Ascending aorta (tissue), 2 donors: ENCODE measurements around the gene DUOX1. TPM values are rescaled to one million over a fixed set of nuclear protein-coding genes. Genes with fewer than 3 reads are reported as not detected.

Experiments used
- DNase-seq, 2 donors: peaks; one replicate each; pipeline ENCODE4 v3.0.0-alpha.2; 2019; ENCODE audit warnings: low spot score in 2 of 2
- H3K27ac ChIP-seq, 2 donors: fragments of 200-600 bp; sonication (generic); one replicate each; pipeline ENCODE4 v1.5.1; 2016 to 2017; ENCODE audit warnings: mild to moderate bottlenecking in 1 of 2
- H3K27me3 ChIP-seq: fragments of 200-600 bp; sonication (generic); one replicate; pipeline ENCODE4 v1.5.1; 2017
- H3K36me3 ChIP-seq, 2 donors: fragments of 200-600 bp; sonication (generic); one replicate each; pipeline ENCODE4 v1.5.1; 2016
- H3K4me1 ChIP-seq, 2 donors: fragments of 200-600 bp; sonication (generic); one replicate each; pipeline ENCODE4 v1.5.1; 2016 to 2017; ENCODE audit warnings: mild to moderate bottlenecking in 1 of 2
- H3K4me3 ChIP-seq, 2 donors: fragments of 200-600 bp; sonication (generic); one replicate each; pipeline ENCODE4 v1.5.1; 2016 to 2017; ENCODE audit warnings: mild to moderate bottlenecking in 1 of 2
- H3K9me3 ChIP-seq, 2 donors: fragments of 200-600 bp; sonication (generic); one replicate each; pipeline ENCODE4 v1.5.1; 2016
- intact Hi-C: fragments of 100-400 bp; cut with DNase I; formaldehyde crosslinking; loops from one replicate; pipeline ENCODE4 v1.15.1; 2023
- total RNA-seq: library from RNA; depleted of rRNA; stranded (reverse); fragments of >200 nt; gene quantifications from one replicate; pipeline ENCODE4 v1.1.0, GENCODE V29; 2016
- TF ChIP-seq, protein P1 (sequence below), 3 experiments: fragments of 200-600 bp in 2 of 3; fragments of 450-650 bp in 1 of 3; sonication (generic) in 2 of 3; IDR thresholded peaks; one replicate each; pipeline ENCODE4 v1.5.1; 2016 to 2019; ENCODE audit warnings: antibody characterized with exemption in 3 of 3, mild to moderate bottlenecking in 1 of 3, moderate library complexity in 1 of 3

DUOX1 gene
- total RNA-seq, 1 donor from 2014 or later = 2.7 TPM

DNA sequence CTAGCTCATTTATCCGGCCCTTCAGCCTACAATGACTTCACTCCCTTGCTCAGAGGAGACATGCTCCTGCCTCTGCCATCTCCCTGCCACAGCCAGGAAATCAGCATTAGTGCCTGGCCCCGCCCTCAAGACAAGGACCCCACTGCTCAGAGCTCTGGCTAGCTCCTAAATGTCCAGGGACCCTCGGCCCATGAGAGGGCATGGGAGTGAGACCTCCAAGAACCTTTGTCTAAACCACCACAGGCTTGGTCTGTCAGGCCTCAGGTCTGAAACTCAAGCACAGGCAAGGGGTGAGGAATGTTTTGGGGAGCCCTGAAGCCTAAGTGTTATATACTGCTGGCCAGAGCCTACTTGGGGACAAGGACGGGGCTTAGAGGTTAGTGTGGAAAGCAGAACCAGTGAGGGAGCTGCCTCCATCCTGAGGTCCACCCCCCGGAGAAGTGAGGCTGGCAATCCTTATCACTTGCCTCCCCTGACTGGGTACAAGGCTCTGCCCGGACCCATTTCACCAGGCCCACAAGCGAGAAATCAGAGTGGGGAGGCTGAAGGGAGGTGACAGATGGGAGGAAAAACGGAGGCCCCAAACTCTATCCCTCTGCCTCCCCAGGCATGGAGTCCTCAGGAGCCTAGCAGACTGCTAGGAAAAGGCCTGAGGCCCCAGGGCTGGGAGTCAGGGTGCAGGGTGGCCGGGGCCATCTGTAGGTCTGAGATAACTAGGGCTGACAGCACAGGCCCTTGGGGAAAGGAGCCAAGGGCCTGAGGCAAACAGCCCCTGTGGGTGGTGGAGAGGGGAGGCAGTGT lies 39.2 kb downstream of the DUOX1 start:
- peak overlapping the region; percentile 97 to 99 for H3K27ac ChIP-seq
- TF ChIP-seq, protein P1, sequence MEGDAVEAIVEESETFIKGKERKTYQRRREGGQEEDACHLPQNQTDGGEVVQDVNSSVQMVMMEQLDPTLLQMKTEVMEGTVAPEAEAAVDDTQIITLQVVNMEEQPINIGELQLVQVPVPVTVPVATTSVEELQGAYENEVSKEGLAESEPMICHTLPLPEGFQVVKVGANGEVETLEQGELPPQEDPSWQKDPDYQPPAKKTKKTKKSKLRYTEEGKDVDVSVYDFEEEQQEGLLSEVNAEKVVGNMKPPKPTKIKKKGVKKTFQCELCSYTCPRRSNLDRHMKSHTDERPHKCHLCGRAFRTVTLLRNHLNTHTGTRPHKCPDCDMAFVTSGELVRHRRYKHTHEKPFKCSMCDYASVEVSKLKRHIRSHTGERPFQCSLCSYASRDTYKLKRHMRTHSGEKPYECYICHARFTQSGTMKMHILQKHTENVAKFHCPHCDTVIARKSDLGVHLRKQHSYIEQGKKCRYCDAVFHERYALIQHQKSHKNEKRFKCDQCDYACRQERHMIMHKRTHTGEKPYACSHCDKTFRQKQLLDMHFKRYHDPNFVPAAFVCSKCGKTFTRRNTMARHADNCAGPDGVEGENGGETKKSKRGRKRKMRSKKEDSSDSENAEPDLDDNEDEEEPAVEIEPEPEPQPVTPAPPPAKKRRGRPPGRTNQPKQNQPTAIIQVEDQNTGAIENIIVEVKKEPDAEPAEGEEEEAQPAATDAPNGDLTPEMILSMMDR (IDR thresholded peaks at IDR 0.05) = no peak
- peaks cover 0 to 9% of the 10 kb centered on the region in 2 donors for H3K4me1 ChIP-seq
- DNase-seq = no peak
- H3K4me3 ChIP-seq = no peak overlapping the region
- H3K9me3 ChIP-seq = no peaks in the 10 kb centered on the region
- no peaks in the 10 kb centered on the region for H3K27me3 ChIP-seq
- H3K36me3 ChIP-seq = peaks cover 0 to 6% of the 10 kb centered on the region in 2 donors
- intact Hi-C loops = loop anchor here (5.0 kb wide), 1 partner anchor 208 kb away; the partner anchor contains the start of gene GATM

DNA sequence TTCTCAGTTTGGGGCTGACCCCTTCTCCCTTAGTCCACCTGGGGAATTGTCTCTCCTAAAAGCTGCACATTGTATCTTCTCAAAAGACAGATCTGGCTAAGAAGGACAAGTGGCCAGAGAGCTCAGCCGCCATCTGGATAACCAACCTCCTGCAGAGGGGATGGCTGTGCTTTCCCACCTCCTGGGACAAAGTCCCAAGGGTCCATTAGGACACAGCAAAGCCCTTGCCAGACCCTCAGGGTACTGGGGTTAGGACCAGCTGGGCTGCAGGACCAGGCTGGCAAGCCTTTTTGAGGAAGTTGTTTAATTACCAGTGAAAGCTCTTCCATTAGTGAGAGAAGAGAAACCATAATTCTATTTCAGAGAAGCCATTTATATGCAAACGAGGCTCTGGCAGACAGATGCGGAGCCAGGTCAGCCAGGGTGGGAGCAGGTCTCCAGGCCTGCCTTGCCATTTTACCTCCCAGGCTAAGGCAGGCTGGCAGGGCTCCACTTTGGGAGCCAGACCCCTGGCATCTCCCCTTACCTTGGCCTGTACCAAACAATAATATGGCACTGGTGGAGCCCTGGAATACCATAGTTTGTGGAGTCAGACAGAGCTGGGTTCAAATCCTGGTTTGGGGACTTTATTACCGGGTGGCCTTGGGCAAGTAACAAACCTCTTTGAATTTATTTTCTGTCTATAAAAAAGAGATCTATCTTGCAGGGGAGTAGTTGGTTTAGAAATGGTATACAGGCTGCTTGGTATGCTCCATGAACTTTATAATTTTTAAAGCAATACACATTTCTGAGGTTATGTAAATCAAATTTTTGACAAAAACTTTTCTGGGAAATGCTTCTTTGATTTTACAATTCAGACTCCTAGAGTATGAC lies 40.0 kb downstream of the DUOX1 start:
- no peak for DNase-seq
- peaks cover 0 to 9% of the 10 kb centered on the region in 2 donors for H3K4me1 ChIP-seq
- no peak overlapping the region for H3K4me3 ChIP-seq
- no peaks in the 10 kb centered on the region for H3K9me3 ChIP-seq
- intact Hi-C loops = loop anchor here (5.0 kb wide), 1 partner anchor 207 kb away; the partner anchor contains the start of gene GATM
- no peaks in the 10 kb centered on the region for H3K27me3 ChIP-seq
- TF ChIP-seq, protein P1 (IDR thresholded peaks at IDR 0.05) = no peak
- H3K36me3 ChIP-seq = peaks cover 0 to 13% of the 10 kb centered on the region in 2 donors
- peak overlapping the region; percentile 97 to 99 for H3K27ac ChIP-seq

DNA sequence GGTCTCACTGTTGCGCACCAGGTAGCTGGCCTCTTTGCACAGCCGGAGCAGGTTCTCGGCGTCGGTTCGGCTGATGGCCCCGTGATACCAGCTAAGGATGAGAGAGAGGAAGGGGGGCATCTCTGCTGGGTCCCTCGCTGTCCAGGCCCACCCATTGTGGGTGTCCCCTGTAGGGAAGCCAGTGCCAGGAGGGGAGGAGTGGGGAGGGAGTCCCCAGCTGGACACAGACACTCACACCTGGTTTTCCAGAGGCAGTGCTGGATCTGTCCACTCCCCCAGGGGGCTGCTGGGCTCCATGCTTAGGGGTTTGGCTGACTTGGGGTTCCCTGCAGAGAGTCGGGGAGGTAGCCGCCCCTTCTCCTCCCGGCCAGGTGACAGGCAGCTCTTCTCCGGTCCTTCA lies 42.1 kb downstream of the DUOX1 start:
- no peak for DNase-seq
- H3K36me3 ChIP-seq = peaks cover 0 to 25% of the 10 kb centered on the region in 2 donors
- TF ChIP-seq, protein P1 (IDR thresholded peaks at IDR 0.05) = no peak
- H3K27ac ChIP-seq = no peak overlapping the region
- no peaks in the 10 kb centered on the region for H3K9me3 ChIP-seq
- H3K27me3 ChIP-seq = no peaks in the 10 kb centered on the region
- no peaks in the 10 kb centered on the region for H3K4me1 ChIP-seq
- intact Hi-C loops = no loop called here
- no peak overlapping the region for H3K4me3 ChIP-seq

DNA sequence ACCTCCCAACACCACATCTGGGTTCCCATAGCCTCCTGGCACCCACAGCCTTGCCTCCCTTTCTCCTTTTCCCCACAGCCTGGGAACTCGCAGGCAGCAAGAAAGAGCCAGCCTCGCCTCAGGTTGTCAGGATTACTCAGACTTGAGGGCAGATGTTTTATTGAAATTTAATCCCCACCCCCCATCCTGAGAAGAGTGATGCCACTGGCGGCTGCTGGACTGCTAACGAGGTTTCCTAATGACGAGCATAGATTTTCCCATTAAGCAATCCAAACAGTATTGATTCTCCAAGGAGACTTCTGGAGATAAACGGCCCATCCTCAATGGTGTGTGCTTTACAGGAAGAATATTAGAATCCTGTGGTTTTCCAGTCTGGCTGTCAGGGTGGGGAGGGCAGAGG lies 44.3 kb downstream of the DUOX1 start:
- H3K4me1 ChIP-seq = no peaks in the 10 kb centered on the region
- H3K27me3 ChIP-seq = no peaks in the 10 kb centered on the region
- no peak for DNase-seq
- no peaks in the 10 kb centered on the region for H3K9me3 ChIP-seq
- H3K36me3 ChIP-seq = peaks cover 0 to 25% of the 10 kb centered on the region in 2 donors
- H3K4me3 ChIP-seq = no peak overlapping the region
- H3K27ac ChIP-seq = no peak overlapping the region
- intact Hi-C loops = no loop called here
- TF ChIP-seq, protein P1 (IDR thresholded peaks at IDR 0.05) = no peak

DNA sequence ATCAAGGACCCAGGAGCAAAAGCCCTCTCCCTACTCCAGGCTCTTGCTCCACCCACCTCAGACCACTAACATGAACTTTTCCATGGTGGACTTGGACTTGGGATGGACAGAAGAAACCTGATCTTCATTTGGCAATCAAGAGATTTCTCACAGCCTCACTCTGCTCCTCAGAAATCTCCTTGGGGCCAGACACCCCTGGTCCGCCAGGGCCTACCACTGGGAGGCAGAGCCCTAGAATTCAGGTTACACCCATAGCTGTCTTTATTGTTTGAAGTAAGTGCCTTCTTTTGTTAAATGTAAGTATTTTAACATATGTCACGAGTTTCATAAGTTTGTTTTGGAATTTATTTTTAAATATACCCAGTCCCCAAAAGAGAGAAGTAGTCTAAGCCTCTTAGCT lies 44.8 kb downstream of the DUOX1 start:
- H3K4me3 ChIP-seq = no peak overlapping the region
- no peak for DNase-seq
- intact Hi-C loops = no loop called here
- TF ChIP-seq, protein P1 (IDR thresholded peaks at IDR 0.05) = no peak
- H3K36me3 ChIP-seq = peaks cover 0 to 25% of the 10 kb centered on the region in 2 donors
- no peak overlapping the region for H3K27ac ChIP-seq
- no peaks in the 10 kb centered on the region for H3K9me3 ChIP-seq
- no peaks in the 10 kb centered on the region for H3K4me1 ChIP-seq
- H3K27me3 ChIP-seq = no peaks in the 10 kb centered on the region
